Measurements from ENCODE around the gene PLD5. TPM values are rescaled to one million over a fixed set of nuclear protein-coding genes. Genes with fewer than 3 reads are reported as not detected.
"Not testable (repeated sequence)": the region's sequence is repeated elsewhere in the genome, so short reads cannot be mapped to it uniquely, and the experiment has no call there.

Gene PLD5
- total and polyA plus RNA-seq, 2 donors (not counting 3 experiments of a cell fraction or from before 2014, with no cell fraction given): not detected

DNA sequence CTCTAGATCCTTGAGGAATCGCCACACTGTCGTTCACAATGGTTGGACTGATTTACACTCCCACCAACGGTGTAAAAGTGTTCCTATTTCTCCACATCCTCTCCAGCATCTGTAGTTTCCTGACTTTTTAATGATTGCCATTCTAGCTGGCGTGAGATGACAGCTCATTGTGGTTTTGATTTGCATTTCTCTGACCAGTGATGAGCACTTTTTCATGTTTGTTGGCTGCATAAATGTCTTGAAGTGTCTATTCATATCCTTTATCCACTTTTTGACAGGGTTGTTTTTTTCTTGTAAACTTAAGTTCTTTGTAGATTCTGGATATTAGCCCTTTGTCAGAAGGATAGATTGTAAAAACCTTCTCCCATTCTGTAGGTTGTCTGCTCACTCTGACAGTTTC is 465.9 kb downstream of the PLD5 start:
- dilution Hi-C loops (cut with MboI; ENCODE audit: extremely low pct_ligation_motif_present, low sequenced_read_pairs); intact Hi-C loops (cut with micrococcal nuclease); H3K9ac ChIP-seq (replicated peaks; ENCODE audit: extremely low read depth, insufficient read depth, low read length); DNase-seq (ENCODE audit: low read depth, low spot score); H2AFZ ChIP-seq (ENCODE audit: low read depth, low read length); H3K79me2 ChIP-seq (ENCODE audit: control insufficient read depth, insufficient read depth, low read length); H3K36me3 ChIP-seq (ENCODE audit: control insufficient read depth in 2 of 2, extremely low read depth in 1 of 2, insufficient read depth in 2 of 2, low read length in 2 of 2); H3K4me3 ChIP-seq (replicated peaks in 1 of 3; ENCODE audit: insufficient read depth in 1 of 3, low read depth in 1 of 3, low read length in 3 of 3); H3K4me2 ChIP-seq (ENCODE audit: insufficient read depth, low read length); H3K9me1 ChIP-seq (replicated peaks; ENCODE audit: control insufficient read depth, extremely low read depth, insufficient read depth, low read length); BruUV-seq (replicated peaks); CTCF ChIA-PET; H3K4me1 ChIP-seq (ENCODE audit: control insufficient read depth, extremely low read depth, insufficient read depth, low read length); POLR2A ChIA-PET; H3K27ac ChIP-seq (ENCODE audit: insufficient read depth, low read depth, low read length); H3K9me3 ChIP-seq (replicated peaks; ENCODE audit: control insufficient read depth, insufficient read depth, low read length); FAIRE-seq; H3K27me3 ChIP-seq (ENCODE audit: control insufficient read depth in 2 of 2, insufficient read depth in 2 of 2, low read length in 2 of 2); H4K20me1 ChIP-seq (replicated peaks; ENCODE audit: control insufficient read depth, extremely low read depth, insufficient read depth, low read length): not testable (repeated sequence)

DNA sequence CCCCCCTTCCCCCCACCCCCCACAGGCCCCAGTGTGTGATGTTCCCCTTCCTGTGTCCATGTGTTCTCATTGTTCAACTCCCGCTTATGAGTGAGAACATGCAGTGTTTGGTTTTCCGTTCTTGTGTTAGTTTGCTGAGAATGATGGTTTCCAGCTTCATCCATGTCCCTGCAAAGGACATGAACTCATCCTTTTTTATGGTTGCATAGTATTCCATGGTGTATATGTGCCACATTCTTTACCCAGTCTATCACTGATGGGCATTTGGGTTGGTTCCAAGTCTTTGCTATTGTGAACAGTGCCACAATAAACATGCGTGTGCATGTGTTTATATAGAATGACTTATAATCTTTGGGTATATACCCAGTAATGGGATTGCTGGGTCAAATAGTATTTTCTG is 466.3 kb downstream of the PLD5 start:
- H3K4me3 ChIP-seq (replicated peaks in 1 of 3; ENCODE audit: insufficient read depth in 1 of 3, low read depth in 1 of 3, low read length in 3 of 3); H3K27me3 ChIP-seq (ENCODE audit: control insufficient read depth in 2 of 2, insufficient read depth in 2 of 2, low read length in 2 of 2); POLR2A ChIA-PET; H3K27ac ChIP-seq (ENCODE audit: insufficient read depth, low read depth, low read length); H3K4me1 ChIP-seq (ENCODE audit: control insufficient read depth, extremely low read depth, insufficient read depth, low read length); CTCF ChIA-PET; H3K9ac ChIP-seq (replicated peaks; ENCODE audit: extremely low read depth, insufficient read depth, low read length); intact Hi-C loops (cut with micrococcal nuclease); dilution Hi-C loops (cut with MboI; ENCODE audit: extremely low pct_ligation_motif_present, low sequenced_read_pairs); DNase-seq (ENCODE audit: low read depth, low spot score); H4K20me1 ChIP-seq (replicated peaks; ENCODE audit: control insufficient read depth, extremely low read depth, insufficient read depth, low read length); H2AFZ ChIP-seq (ENCODE audit: low read depth, low read length); H3K4me2 ChIP-seq (ENCODE audit: insufficient read depth, low read length); H3K9me1 ChIP-seq (replicated peaks; ENCODE audit: control insufficient read depth, extremely low read depth, insufficient read depth, low read length); BruUV-seq (replicated peaks); H3K9me3 ChIP-seq (replicated peaks; ENCODE audit: control insufficient read depth, insufficient read depth, low read length); H3K79me2 ChIP-seq (ENCODE audit: control insufficient read depth, insufficient read depth, low read length); H3K36me3 ChIP-seq (ENCODE audit: control insufficient read depth in 2 of 2, extremely low read depth in 1 of 2, insufficient read depth in 2 of 2, low read length in 2 of 2); FAIRE-seq: not testable (repeated sequence)

DNA sequence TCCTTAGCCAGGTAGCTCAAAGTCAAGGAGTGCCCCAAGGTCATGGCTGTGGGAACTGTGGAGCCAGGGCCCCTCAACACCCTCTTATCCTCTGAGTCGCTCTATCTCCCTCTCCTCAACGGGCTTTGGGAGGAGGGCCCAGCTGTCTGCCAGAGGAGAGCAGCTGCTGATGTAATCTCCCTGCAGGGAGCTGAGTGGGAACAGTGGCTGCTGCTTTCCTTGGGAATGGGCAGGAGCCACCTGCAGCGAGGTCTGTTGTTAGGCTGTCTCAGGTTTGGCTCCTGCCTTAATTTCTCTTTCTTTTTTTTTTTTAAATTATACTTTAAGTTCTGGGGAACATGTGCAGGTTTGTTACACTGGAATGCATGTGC is 466.8 kb downstream of the PLD5 start:
- H3K4me2 ChIP-seq (ENCODE audit: insufficient read depth, low read length): no peak overlapping the region
- dilution Hi-C loops (cut with MboI; ENCODE audit: extremely low pct_ligation_motif_present, low sequenced_read_pairs) (no loop called here), intact Hi-C loops (cut with micrococcal nuclease) (no loop called here)
- FAIRE-seq (no peak), DNase-seq (ENCODE audit: low read depth, low spot score) (no peak)
- H2AFZ ChIP-seq (ENCODE audit: low read depth, low read length): no peak overlapping the region
- no TSS peak for BruUV-seq (replicated peaks)
- H3K9me1 ChIP-seq (replicated peaks; ENCODE audit: control insufficient read depth, extremely low read depth, insufficient read depth, low read length): no peaks in the 10 kb centered on the region
- H3K9ac ChIP-seq (replicated peaks; ENCODE audit: extremely low read depth, insufficient read depth, low read length): no peak overlapping the region
- ChIA-PET POLR2A (no interaction called here), CTCF (no interaction called here)
- no peaks in the 10 kb centered on the region for H3K79me2 ChIP-seq (ENCODE audit: control insufficient read depth, insufficient read depth, low read length)
- no peaks in the 10 kb centered on the region for H4K20me1 ChIP-seq (replicated peaks; ENCODE audit: control insufficient read depth, extremely low read depth, insufficient read depth, low read length)
- H3K4me1 ChIP-seq (ENCODE audit: control insufficient read depth, extremely low read depth, insufficient read depth, low read length): no peaks in the 10 kb centered on the region
- H3K27me3 ChIP-seq (ENCODE audit: control insufficient read depth in 2 of 2, insufficient read depth in 2 of 2, low read length in 2 of 2): no peaks in the 10 kb centered on the region
- TF ChIP-seq EZH2 (IDR thresholded peaks at IDR 0.05; ENCODE audit: borderline replicate concordance, low read depth, low read length, severe bottlenecking) (no peak), POLR2A (IDR thresholded peaks at IDR 0.05; ENCODE audit: low read depth, low read length) (no peak), FOS (IDR thresholded peaks at IDR 0.05; ENCODE audit: borderline replicate concordance, insufficient read depth, low read length) (no peak), MYC (IDR thresholded peaks at IDR 0.05; ENCODE audit: low read depth, low read length) (no peak), GATA2 (IDR thresholded peaks at IDR 0.05; ENCODE audit: insufficient read depth, insufficient read length, low read depth, low read length) (no peak), JUN (IDR thresholded peaks at IDR 0.05; ENCODE audit: borderline replicate concordance, insufficient read depth, insufficient read length, low read depth) (no peak), POLR2AphosphoS5 (IDR thresholded peaks at IDR 0.05; ENCODE audit: insufficient read depth, low read depth, low read length) (no peak)
- TF ChIP-seq, protein P1, sequence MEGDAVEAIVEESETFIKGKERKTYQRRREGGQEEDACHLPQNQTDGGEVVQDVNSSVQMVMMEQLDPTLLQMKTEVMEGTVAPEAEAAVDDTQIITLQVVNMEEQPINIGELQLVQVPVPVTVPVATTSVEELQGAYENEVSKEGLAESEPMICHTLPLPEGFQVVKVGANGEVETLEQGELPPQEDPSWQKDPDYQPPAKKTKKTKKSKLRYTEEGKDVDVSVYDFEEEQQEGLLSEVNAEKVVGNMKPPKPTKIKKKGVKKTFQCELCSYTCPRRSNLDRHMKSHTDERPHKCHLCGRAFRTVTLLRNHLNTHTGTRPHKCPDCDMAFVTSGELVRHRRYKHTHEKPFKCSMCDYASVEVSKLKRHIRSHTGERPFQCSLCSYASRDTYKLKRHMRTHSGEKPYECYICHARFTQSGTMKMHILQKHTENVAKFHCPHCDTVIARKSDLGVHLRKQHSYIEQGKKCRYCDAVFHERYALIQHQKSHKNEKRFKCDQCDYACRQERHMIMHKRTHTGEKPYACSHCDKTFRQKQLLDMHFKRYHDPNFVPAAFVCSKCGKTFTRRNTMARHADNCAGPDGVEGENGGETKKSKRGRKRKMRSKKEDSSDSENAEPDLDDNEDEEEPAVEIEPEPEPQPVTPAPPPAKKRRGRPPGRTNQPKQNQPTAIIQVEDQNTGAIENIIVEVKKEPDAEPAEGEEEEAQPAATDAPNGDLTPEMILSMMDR (IDR thresholded peaks at IDR 0.05; ENCODE audit: extremely low read depth in 1 of 2, insufficient read depth in 1 of 2, low read depth in 1 of 2, low read length in 2 of 2): no peak
- TF ChIP-seq, protein P2, sequence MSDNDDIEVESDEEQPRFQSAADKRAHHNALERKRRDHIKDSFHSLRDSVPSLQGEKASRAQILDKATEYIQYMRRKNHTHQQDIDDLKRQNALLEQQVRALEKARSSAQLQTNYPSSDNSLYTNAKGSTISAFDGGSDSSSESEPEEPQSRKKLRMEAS (IDR thresholded peaks at IDR 0.05; ENCODE audit: insufficient read depth, insufficient read length): no peak
- H3K9me3 ChIP-seq (replicated peaks; ENCODE audit: control insufficient read depth, insufficient read depth, low read length): peaks cover 2% of the 10 kb centered on the region
- H3K4me3 ChIP-seq (replicated peaks in 1 of 3; ENCODE audit: insufficient read depth in 1 of 3, low read depth in 1 of 3, low read length in 3 of 3): no peak overlapping the region
- H3K36me3 ChIP-seq (ENCODE audit: control insufficient read depth in 2 of 2, extremely low read depth in 1 of 2, insufficient read depth in 2 of 2, low read length in 2 of 2): no peaks in the 10 kb centered on the region
- no peak overlapping the region for H3K27ac ChIP-seq (ENCODE audit: insufficient read depth, low read depth, low read length)

All from endothelial cell of umbilical vein (primary cell).